ENCODE data around the gene MIA.
A peak's percentile ranks its signal among the peaks of the same experiment; 100 is the strongest.
"Not testable (repeated sequence)": the region's sequence is repeated elsewhere in the genome, so short reads cannot be mapped to it uniquely, and the experiment has no call there.

Gene MIA

DNA sequence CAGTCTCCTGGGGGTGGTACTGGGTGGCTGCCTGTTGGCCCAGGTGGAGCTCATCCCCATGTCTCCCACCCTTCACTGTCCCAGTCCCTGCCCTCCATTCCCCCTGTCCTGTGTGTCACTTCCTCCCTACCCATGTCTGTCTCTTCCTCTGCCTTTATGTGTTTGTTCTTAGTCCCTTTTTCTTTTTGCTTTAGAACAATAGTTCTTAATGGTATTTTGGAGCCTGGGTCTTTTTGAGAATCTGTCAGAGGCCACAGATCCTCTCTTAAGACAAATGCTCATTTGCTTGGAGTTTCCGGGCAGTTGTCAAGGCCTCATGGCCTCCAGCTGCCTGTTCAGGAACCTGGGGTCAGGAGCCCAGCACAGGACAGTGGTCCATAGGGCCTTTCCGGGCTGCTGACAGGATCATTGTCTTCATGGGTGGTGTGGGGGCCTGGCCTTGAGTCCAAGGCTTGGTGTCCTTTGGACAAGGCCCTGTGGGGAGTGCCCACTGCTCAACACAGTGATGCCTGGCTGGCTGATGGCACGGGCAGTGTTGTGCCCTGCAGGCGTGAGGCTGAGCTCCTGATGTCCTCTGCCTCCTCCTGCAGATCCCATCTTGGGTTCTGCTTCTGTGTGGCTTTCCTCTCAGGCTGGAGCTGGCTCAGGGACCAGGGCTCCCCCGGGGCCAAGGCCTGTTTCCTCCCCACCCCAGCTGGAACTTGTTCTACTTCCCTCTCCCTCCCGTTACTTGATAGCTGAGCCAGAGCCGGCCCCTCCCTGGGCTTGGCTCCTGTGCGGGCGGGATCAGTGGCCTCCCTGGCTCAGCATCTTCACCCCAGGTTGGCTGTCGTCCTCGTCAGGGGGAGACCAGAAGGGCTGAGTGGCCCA lies 27.2 kb downstream of the MIA start:
- peak in 2 of 58 donors; percentile 9 to 20 for DNase-seq

DNA sequence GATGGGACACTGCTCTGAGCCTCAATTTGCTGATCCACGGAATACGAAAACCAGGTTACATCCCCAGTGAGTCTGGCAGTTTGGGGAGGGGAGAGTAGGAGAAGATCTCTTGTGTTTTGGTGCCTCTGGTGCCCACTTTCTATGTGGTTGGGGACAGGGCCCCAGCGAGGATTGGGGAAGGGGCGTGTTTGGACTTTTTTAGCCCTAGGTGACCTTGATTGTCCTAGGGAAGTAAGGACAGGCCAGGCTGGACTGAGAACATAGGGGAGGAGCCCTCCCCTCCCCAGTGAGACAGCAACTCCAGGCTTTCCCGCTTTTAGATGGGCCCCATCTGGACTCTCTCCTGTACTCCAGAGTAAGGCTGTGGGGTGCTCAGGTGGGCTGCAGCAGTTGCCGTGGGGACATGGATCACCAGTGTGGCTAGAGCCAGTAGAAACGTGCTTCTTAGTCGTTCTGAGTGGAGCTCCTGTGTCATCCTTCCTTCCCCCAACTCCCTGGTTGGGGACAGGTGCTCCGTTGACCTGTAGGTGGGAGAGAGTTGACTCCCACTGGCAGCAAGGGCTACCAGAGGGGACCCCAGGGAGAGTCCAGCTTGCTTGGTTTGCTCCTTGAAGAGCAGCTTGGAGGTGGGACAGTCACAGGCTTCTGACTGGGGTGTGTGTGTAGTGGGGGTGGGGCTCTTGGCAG lies 28.0 kb downstream of the MIA start:
- no peak for DNase-seq

DNA sequence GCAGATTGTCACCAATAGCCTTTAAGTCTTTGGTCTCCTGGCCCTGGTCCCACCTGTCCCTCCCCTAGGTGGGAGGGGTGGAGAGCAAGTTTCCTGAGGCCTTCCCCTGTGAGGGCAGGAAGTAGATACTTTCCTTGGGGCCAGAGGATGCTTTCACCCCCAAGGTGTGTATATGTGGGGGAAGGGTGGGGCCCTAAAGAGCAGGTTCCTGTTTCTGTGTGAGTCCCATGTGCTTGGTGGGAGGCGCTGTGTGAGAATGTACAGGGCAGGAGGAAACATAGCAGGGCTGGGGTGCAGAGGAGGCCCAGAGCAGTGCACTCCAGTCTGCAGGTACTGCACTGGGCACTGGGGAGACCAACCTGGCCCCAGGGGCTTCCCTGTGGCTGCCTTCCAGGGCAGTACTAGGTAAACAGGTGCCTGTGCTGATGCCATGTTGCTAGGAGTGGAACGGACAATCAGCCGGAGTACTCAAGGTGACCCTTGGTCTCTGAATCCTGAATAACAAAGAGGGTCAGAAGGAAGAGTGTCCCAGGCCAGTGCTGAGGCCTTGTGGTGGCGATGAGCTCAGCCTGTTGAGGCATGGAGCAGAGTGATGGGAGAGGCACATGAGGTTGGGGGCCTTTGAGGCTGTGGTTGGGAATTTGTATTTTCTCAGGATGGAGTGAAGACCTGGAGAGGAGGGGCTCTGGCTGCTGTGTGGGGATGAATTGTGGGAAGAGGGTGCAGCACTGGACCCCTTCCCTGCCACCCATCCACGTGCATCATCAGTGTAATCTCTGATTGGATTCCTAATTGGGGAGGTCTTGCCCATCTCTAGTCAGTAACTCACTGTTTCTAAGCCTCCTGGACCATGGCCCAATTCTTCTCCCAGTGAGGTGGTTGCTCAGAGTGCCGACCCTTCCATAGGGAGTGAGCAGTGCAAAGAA lies 28.8 kb downstream of the MIA start:
- DNase-seq = no peak

DNA sequence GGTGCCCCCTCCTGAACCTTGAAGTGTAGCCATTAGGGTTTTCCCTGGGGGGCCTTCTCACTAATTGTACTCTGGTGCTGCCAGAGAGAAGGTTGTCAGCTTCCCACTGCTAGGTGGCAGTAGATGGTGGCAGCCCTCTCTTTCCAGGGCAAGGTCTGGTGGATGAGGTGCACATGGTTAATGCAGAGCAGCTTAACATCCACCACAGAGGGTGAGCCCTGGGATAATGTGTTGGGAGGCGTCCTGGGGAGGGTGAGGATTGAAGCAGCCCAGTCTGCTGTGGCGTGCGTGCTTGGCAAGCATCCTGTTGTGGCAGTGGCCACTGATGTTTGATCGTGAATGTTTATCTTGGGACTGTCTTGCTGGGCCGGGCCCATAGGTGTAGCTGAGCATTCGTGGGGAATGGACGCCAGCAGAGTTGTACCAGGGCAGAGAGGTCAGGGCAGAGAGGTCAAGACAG lies 29.5 kb downstream of the MIA start:
- DNase-seq = peak in 4 of 58 donors; percentile 12 to 33 (median 26)

DNA sequence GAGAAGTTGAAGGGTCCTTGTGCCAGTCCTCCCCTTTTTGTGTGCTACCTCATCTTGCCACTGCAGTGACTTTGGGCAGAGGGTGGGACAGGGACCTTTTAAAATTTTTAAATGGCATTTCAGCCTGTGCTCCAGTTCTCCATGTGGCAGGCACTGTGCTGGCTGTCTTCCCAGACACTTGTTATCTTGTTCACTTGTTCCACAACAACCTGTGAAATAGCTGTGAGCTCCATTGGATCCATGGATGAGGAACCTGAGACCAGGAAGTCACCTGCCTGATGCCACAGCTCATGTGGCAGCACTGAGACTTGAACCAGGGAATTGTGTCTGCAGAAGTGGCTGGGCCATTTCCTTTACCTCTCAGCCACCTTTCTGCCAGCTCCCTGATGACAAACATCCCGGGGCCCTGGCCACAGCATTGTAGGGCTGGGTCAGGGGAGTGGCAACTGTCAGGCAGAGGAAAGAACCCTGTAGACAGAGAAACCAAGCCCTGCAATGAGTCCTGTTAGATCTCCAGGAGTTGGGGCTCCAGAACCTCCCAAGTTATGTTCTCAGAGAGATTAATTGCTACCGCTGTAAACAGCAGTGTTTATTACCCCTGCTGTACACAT lies 30.0 kb downstream of the MIA start:
- no peak for DNase-seq

DNA sequence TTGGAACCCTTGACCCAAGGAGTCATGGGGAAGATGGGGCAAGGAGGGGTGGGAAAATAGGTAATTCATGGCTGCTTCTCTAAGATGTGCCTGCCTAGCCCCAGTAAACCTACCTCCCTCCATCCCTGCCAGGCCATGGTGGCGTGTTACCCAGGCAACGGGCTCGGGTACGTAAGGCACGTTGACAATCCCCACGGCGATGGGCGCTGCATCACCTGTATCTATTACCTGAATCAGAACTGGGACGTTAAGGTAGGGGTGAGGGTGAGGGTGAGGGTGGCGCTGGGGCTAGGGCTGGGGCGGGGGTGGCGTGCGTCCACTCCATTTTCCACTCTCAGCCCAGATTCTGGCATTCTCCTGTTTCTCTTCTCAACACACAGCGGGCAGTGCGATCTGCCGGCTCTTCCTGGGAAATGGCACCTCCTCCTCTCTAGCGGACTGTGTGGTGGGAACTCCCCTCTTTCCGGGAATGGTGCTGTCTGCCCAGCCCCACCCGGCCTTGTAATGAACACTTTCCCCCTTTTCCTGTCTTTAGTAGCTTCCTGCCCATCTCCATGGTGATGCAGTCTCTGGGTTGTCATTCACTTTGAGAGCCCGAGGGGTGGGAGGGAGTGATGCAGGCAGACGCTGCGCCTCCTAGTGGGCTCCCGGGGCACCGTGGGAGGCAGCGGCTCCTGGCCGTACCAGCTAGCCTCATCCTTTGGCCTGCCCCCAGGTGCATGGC lies 31.3 kb downstream of the MIA start:
- peak in 57 of 58 donors; percentile 36 to 96 (median 87) for DNase-seq

DNA sequence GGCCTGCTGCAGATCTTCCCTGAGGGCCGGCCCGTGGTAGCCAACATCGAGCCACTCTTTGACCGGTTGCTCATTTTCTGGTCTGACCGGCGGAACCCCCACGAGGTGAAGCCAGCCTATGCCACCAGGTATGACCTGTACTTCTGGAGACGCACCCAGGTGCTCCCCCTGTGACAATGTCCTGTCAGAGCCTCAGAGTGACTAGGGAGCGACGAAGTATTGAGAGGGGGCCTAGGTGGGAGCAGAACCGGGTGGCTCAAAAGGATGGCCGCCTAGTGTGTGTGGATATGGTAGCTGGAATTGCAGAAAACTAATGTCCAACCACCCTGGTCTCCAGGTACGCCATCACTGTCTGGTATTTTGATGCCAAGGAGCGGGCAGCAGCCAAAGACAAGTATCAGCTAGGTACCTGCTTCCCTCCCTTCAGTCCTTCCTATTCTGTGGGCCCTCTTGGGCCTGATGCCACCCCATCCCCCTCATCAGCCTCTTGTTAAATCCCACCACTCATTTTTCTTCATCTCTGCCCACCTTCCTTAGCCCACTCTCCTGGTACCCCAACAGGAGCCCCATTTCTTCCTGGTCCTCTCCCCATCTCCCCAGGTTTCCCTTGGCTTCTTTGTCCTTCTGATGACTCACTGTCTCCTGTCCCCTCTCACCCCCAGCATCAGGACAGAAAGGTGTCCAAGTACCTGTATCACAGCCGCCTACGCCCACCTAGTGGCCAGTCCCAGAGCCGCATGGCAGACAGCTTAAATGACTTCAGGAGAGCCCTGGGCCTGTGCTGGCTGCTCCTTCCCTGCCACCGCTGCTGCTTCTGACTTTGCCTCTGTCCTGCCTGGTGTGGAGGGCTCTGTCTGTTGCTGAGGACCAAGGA lies 32.1 kb downstream of the MIA start:
- DNase-seq = peak in 1 of 58 donors; percentile 62

DNA sequence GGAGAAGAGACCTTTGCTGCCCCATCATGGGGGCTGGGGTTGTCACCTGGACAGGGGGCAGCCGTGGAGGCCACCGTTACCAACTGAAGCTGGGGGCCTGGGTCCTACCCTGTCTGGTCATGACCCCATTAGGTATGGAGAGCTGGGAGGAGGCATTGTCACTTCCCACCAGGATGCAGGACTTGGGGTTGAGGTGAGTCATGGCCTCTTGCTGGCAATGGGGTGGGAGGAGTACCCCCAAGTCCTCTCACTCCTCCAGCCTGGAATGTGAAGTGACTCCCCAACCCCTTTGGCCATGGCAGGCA lies 32.7 kb downstream of the MIA start:
- DNase-seq = no peak

DNA sequence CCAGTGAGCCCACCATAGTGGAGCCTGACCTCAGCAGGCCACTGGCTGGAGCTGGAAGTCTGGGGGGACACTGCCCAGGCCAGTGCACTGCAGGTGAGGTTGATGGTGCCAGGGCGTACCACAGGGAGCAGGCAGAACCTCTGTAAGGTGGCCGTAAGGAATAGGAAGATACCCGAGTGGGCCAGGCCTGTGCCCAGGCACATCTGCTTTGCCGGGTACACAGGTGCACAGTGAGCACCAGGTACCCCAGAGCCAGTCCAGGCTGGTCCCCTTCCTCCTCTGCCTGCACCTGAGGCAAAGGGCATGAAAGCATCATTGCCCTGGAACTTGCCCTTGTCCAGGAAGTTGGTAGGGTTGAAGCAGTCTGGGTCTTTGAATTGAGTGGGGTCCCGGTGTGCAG lies 33.2 kb downstream of the MIA start:
- no peak for DNase-seq

DNA sequence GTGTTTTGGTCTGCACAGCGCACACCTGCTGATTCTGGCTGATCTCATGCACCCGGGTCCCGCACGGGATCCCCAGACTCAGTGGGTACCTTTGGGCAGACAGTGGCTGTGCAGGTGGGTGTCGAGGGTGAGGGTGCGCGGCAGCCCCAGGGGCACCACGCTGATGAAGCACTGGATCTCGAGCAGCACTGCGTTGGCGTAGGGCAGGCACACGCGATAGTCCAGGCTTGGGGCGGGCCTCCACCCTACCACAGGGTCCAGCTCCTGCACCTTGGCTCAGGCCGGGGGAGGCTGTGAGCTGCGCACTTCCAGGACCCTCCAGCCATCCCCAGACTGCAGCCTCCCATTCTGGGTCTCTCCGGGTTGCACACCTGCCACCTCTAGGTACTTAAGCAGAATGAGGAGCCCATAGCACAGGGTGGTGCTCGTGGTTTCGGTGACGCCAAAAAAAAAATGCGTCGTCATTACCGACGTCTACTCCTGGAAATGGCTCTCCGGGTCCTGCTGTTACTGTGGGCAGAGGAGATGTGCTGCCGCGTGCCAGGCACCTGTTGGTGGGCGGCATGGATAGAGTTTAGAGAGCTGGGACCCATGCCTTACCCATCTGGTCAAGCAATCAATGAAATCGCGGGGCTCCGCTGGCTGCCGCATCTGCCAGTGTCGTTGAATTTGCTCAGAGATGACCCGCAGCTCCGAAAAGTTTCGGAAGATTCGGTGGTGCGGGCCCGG lies 34.2 kb downstream of the MIA start:
- no peak for DNase-seq

DNA sequence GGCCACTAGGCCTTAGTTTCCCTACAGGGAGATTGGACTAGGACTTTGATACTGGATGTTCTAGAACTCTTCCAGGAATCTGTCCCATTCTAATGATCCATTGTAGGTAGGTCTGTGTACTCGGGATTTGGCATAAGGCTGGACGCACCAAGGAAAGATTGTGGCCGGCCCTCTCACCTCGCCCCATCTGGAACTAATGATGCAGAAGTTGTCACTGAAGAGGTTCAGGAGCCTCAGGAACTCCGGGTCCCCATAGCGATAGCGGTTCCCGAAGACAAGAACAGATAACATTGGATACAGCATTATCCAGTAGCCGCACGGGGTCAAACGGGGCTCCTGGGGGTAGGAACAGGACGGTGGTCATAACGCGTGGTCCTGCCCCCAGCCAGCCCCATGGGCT lies 34.8 kb downstream of the MIA start:
- no peak for DNase-seq

DNA sequence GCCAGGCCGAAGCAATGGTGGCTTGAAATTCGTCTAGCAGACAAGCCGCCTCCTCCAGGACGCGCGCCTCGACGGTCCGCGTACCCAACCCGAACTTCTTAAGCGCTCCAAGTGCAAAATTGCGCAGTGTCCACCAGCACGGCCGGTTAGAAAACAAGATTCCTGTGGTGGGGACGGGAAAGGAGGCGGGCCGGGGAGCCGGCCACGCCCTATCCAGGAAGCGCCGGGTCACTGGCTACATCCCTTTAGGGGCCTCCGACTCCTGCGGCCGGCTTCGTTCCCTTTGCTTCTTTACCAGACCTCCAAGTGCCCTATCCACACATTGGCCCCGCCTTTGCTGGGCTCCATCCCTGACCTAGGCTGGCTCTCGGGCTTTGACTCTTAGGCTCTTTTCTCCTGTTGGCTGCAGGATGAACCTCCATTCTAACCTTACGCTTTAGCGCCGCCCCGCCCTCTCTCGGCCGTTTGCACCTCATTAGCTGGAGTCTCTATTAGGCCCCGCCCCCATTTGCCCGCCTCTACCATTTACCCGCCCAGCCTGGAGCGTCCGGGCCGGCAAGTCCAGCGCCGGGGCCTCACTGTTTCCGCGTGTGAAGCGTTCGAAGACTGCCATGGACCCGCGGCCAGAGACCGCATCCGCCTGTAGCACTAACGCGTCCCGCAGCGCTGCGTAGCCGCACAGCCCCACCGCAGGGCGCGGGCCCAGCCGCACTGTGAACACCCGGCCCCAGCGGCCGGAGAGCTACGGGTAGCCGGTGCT lies 35.5 kb downstream of the MIA start:
- DNase-seq = peak in 53 of 58 donors; percentile 5 to 87 (median 70)

DNA sequence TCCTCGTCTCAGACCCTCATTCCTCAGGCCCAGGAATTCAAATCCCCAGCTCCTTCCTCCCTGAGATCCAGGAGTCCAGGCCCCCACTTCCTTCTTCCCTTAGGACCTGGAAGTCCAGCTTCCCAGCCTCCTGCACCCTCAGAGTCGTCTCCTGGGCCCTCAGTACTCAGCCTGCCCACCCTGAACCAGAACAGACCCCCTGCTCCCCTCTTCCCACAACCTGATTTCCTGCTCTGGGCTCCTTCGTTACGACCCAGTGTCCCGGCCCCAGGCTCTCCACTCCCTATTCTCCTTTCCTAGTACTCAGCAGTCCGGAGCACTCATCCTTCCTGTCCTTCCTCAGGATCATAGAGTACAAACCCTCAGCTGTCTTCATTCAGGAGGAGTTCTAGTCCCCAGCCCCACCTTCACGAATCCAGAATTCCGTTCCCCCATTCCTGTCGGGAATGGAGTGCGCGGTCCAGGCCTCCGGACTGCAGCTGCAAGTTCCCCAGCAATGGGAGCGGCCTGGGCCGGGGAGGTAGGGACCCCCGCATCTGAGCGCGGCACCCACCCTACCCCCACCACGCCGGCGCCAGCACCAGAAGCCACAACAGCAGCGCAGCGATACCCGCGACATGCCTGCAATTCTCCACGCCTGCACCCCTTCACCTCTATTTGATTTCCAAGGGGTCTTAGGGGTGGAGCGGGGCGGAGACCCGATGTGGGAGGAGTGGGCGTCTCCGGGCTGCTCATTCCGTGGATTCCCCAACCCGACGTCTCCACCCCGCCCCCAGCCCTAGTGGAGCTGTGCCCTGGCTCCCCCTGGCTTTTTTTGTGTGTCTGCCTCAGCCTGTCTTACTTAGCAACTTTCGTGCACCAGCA lies 36.4 kb downstream of the MIA start:
- DNase-seq = peak in 7 of 58 donors; percentile 16 to 44 (median 35)

DNA sequence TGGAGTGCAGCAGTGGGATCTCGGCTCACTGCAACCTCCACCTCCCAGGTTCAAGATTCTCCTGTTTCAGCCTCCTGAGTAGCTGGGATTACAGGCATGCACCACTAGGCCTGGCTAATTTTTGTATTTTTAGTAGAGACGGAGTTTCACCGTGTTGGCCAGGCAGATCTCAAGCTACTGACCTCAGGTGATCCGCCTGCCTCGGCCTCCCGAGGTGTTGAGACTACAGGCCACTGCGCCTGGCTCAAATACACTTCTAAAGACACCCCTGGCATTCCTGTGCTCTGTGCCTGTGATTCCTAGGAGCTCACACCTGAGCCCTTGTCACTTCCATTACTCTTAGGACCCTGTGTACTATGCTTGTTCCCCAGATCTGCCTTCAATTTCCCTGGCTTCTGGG lies 37.2 kb downstream of the MIA start:
- not testable (repeated sequence) for DNase-seq

DNA sequence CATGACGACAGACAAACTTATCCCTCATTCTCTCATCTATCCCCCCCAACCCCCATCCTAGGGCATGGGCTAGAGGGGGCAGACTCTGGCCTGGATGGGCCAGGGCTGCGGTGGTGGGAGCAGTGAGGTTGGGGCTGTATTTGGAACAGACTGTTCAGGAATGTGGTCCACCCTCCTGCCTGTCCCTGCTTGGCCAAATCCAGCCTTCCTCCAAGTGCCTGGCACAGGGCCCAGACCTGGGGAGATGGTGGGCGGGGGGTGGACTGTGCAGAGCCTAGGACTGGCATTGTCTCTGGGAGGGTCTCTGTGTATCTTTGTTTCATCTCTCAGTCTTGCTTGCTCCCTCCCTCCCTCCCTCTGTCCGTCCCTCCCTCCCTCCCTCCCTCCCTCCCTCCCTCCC lies 37.9 kb downstream of the MIA start:
- peak in 1 of 58 donors; percentile 39 for DNase-seq

DNA sequence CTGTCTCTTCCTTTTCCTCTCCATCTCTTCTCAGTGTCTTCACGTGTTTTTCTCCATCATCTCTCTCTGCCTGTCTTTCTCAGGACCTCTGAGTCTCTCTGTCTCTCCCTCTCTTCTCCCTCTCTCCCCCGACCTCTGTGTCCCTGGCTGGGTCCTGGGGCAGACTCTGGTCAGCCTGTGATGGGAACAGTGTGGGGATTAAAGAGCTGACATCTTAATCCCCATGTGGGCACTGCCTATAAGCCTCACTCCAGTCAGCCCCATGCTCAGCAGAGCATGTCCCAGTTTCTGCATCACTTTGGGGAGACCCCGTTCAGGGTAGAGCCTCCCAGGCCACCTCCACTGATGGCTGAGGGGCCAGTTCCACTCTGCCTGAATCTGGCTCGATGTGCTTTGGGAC lies 39.9 kb downstream of the MIA start:
- DNase-seq = no peak
